ENCODE results near the gene MAP1S. TPM values are rescaled to one million over a fixed set of nuclear protein-coding genes. Genes with fewer than 3 reads are reported as not detected.

Gene MAP1S
- total and polyA plus RNA-seq, 2 experiments from 2014 or later, result 7.7 to 37.1 TPM

DNA sequence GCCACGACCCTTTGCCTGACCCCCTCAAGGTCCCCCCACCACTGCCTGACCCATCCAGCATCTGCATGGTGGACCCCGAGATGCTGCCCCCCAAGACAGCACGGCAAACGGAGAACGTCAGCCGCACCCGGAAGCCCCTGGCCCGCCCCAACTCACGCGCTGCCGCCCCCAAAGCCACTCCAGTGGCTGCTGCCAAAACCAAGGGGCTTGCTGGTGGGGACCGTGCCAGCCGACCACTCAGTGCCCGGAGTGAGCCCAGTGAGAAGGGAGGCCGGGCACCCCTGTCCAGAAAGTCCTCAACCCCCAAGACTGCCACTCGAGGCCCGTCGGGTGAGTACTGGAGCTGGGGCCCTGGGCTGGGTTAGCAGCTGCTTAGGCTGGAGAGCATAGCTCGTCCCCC, 8.6 kb downstream of the MAP1S start:
- Histone ChIP-seq H3K27me3 (no peaks in the 10 kb centered on the region), H2AFZ (no peak overlapping the region), H3K79me2 (peaks cover 26% of the 10 kb centered on the region), H3K9me3 (ENCODE audit: low read depth) (no peaks in the 10 kb centered on the region), H3K9me2 (replicated peaks; ENCODE audit: insufficient read depth) (no peaks in the 10 kb centered on the region), H3K4me2 (no peak overlapping the region), H3K36me3 (replicated peaks; ENCODE audit: insufficient read depth, low read depth) (peaks cover 5% of the 10 kb centered on the region), H4K20me1 (ENCODE audit: insufficient read depth, poor library complexity, severe bottlenecking) (peaks cover 17% of the 10 kb centered on the region), H3K4me3 (no peak overlapping the region), H3K4me1 (ENCODE audit: insufficient read depth) (no peaks in the 10 kb centered on the region), H3K27ac (no peak overlapping the region)
- over 99% methylated on average over 14 of the region's 19 CpGs for WGBS (ENCODE audit: low lambda C conversion rate, missing lambda C conversion rate)
- DNase-seq (ENCODE audit: low spot score), result no peak
- TF ChIP-seq EZH2phosphoT487 (IDR thresholded peaks at IDR 0.05; ENCODE audit: low read depth, severe bottlenecking, unreplicated experiment), result no peak

DNA sequence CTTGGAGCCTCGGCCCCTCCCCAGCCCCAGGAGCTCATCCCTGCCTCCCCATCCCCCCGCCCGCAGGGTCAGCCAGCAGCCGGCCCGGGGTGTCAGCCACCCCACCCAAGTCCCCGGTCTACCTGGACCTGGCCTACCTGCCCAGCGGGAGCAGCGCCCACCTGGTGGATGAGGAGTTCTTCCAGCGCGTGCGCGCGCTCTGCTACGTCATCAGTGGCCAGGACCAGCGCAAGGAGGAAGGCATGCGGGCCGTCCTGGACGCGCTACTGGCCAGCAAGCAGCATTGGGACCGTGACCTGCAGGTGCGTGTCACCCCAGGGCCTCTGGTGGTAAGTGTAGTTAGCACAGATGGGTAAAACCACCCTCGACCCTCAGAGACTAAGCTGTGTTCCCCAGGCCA, 13.8 kb downstream of the MAP1S start:
- TF ChIP-seq, protein P1, sequence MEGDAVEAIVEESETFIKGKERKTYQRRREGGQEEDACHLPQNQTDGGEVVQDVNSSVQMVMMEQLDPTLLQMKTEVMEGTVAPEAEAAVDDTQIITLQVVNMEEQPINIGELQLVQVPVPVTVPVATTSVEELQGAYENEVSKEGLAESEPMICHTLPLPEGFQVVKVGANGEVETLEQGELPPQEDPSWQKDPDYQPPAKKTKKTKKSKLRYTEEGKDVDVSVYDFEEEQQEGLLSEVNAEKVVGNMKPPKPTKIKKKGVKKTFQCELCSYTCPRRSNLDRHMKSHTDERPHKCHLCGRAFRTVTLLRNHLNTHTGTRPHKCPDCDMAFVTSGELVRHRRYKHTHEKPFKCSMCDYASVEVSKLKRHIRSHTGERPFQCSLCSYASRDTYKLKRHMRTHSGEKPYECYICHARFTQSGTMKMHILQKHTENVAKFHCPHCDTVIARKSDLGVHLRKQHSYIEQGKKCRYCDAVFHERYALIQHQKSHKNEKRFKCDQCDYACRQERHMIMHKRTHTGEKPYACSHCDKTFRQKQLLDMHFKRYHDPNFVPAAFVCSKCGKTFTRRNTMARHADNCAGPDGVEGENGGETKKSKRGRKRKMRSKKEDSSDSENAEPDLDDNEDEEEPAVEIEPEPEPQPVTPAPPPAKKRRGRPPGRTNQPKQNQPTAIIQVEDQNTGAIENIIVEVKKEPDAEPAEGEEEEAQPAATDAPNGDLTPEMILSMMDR (IDR thresholded peaks at IDR 0.05; ENCODE audit: poor library complexity), result no peak
- TF ChIP-seq EZH2phosphoT487 (IDR thresholded peaks at IDR 0.05; ENCODE audit: low read depth, severe bottlenecking, unreplicated experiment), result no peak
- no peak for TF ChIP-seq EZH2 (IDR thresholded peaks at IDR 0.05; ENCODE audit: borderline replicate concordance)
- no peak overlapping the region for H2AFZ ChIP-seq
- peaks cover 17% of the 10 kb centered on the region for H4K20me1 ChIP-seq (ENCODE audit: insufficient read depth, poor library complexity, severe bottlenecking)
- H3K36me3 ChIP-seq (replicated peaks; ENCODE audit: insufficient read depth, low read depth), result peaks cover 5% of the 10 kb centered on the region
- no peak overlapping the region for H3K4me2 ChIP-seq
- no peaks in the 10 kb centered on the region for H3K4me1 ChIP-seq (ENCODE audit: insufficient read depth)
- no peaks in the 10 kb centered on the region for H3K9me2 ChIP-seq (replicated peaks; ENCODE audit: insufficient read depth)
- DNase-seq (ENCODE audit: low spot score), result no peak
- H3K9me3 ChIP-seq (ENCODE audit: low read depth), result no peaks in the 10 kb centered on the region
- H3K27ac ChIP-seq, result no peak overlapping the region
- no peaks in the 10 kb centered on the region for H3K27me3 ChIP-seq
- H3K79me2 ChIP-seq, result peaks cover 26% of the 10 kb centered on the region
- no peak overlapping the region for H3K4me3 ChIP-seq
- 100% methylated on average over 18 of the region's 22 CpGs for WGBS (ENCODE audit: low lambda C conversion rate, missing lambda C conversion rate)

DNA sequence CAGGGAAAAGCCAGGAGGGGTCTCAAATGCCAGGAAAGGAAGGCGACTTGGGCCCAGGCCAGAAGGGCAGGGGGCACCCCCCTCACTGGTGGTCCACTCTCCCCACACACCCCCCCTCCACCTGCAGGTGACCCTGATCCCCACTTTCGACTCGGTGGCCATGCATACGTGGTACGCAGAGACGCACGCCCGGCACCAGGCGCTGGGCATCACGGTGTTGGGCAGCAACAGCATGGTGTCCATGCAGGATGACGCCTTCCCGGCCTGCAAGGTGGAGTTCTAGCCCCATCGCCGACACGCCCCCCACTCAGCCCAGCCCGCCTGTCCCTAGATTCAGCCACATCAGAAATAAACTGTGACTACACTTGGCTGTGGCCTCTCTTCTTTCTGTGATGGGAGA, 14.9 kb downstream of the MAP1S start:
- H3K79me2 ChIP-seq, result peaks cover 24% of the 10 kb centered on the region
- no peaks in the 10 kb centered on the region for H3K27me3 ChIP-seq
- no peak overlapping the region for H3K4me2 ChIP-seq
- no peak overlapping the region for H2AFZ ChIP-seq
- H3K36me3 ChIP-seq (replicated peaks; ENCODE audit: insufficient read depth, low read depth), result peaks cover 5% of the 10 kb centered on the region
- DNase-seq (ENCODE audit: low spot score), result no peak
- no peak overlapping the region for H3K27ac ChIP-seq
- H3K9me3 ChIP-seq (ENCODE audit: low read depth), result no peaks in the 10 kb centered on the region
- TF ChIP-seq, protein P1 (IDR thresholded peaks at IDR 0.05; ENCODE audit: poor library complexity), result no peak
- TF ChIP-seq EZH2 (IDR thresholded peaks at IDR 0.05; ENCODE audit: borderline replicate concordance) (no peak), EZH2phosphoT487 (IDR thresholded peaks at IDR 0.05; ENCODE audit: low read depth, severe bottlenecking, unreplicated experiment) (no peak)
- H3K4me1 ChIP-seq (ENCODE audit: insufficient read depth), result no peaks in the 10 kb centered on the region
- no peaks in the 10 kb centered on the region for H3K9me2 ChIP-seq (replicated peaks; ENCODE audit: insufficient read depth)
- H4K20me1 ChIP-seq (ENCODE audit: insufficient read depth, poor library complexity, severe bottlenecking), result peaks cover 17% of the 10 kb centered on the region
- no peak overlapping the region for H3K4me3 ChIP-seq
- 99% methylated on average over 15 of the region's 16 CpGs for WGBS (ENCODE audit: low lambda C conversion rate, missing lambda C conversion rate)

DNA sequence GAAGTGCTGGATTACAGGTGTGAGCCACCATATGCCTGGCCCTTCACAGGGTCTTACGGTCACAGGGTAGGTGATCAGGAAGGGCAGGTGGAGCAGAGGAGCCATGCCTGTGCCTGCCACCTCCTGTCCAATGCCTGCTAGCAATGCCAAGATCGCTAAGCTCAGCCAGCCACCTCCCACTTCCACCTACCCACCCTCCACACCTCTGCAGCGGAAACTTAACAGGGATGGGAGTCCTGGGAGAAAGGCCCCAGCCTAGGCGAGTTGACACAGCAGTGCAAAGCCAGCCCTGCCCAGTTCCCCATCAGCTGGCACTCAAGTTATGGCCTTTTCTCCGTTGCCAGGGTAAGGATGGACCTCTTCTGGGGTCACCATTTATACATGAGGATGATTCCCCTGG, 16.1 kb downstream of the MAP1S start:
- no peaks in the 10 kb centered on the region for H3K4me1 ChIP-seq (ENCODE audit: insufficient read depth)
- no peak overlapping the region for H2AFZ ChIP-seq
- peaks cover 17% of the 10 kb centered on the region for H4K20me1 ChIP-seq (ENCODE audit: insufficient read depth, poor library complexity, severe bottlenecking)
- H3K4me3 ChIP-seq, result no peak overlapping the region
- H3K27ac ChIP-seq, result no peak overlapping the region
- H3K4me2 ChIP-seq, result no peak overlapping the region
- 98% methylated on average over 5 of the region's 5 CpGs for WGBS (ENCODE audit: low lambda C conversion rate, missing lambda C conversion rate)
- H3K79me2 ChIP-seq, result peaks cover 15% of the 10 kb centered on the region
- no peak for DNase-seq (ENCODE audit: low spot score)
- H3K27me3 ChIP-seq, result no peaks in the 10 kb centered on the region
- no peak for TF ChIP-seq EZH2 (IDR thresholded peaks at IDR 0.05; ENCODE audit: borderline replicate concordance)
- no peaks in the 10 kb centered on the region for H3K9me2 ChIP-seq (replicated peaks; ENCODE audit: insufficient read depth)
- H3K9me3 ChIP-seq (ENCODE audit: low read depth), result no peaks in the 10 kb centered on the region
- peaks cover 5% of the 10 kb centered on the region for H3K36me3 ChIP-seq (replicated peaks; ENCODE audit: insufficient read depth, low read depth)
